K562 (cell line): ENCODE data around the gene MPIG6B. TPM values are rescaled to one million over a fixed set of nuclear protein-coding genes. Genes with fewer than 3 reads are reported as not detected.
A peak's percentile ranks its signal among the peaks of the same experiment; 100 is the strongest.

Experiments
- DACH1 ChIP-seq: fragments of 450-650 bp; IDR thresholded peaks from 2 replicates; pipeline ENCODE4 v1.6.1; 2018; ENCODE audit not compliant: partially characterized antibody
- DDX20 ChIP-seq: fragments of 450-650 bp; IDR thresholded peaks from 2 replicates; pipeline ENCODE4 v1.6.1; 2016; ENCODE audit warnings: missing genetic modification characterization, low read depth, mild to moderate bottlenecking, missing compliant biosample characterization, moderate library complexity
- ELF1 ChIP-seq: fragments of 200-800 bp; sonication (Bioruptor generic); IDR thresholded peaks from 2 replicates; pipeline ENCODE4 v1.6.1; 2016; ENCODE audit warnings: missing genetic modification characterization, missing compliant biosample characterization
- KAT7 ChIP-seq: sonication (generic); formaldehyde crosslinking; IDR thresholded peaks from 2 replicates; pipeline ENCODE4 v1.8.0; 2022; ENCODE audit warnings: missing genetic modification reagents, mild to moderate bottlenecking, borderline replicate concordance
- KDM1A ChIP-seq, 2 experiments: fragments of 450-650 bp; IDR thresholded peaks; 2 replicates each; pipeline ENCODE4 v1.6.1; 2016; ENCODE audit warnings: mild to moderate bottlenecking in 2 of 2
- KDM4B ChIP-seq, 2 experiments: fragments of 450-650 bp in 1 of 2; sonication (generic) in 1 of 2; IDR thresholded peaks; 2 replicates each; pipeline ENCODE4 v1.6.1; 2016 to 2017; ENCODE audit warnings: borderline replicate concordance in 2 of 2, antibody characterized with exemption in 1 of 2, low read depth in 1 of 2, mild to moderate bottlenecking in 1 of 2
- MTF1 ChIP-seq: fragments of 250-450 bp; sonication (Bioruptor Pico); IDR thresholded peaks from 2 replicates; pipeline ENCODE4 v1.9.0; 2021; ENCODE audit warnings: moderate library complexity, mild to moderate bottlenecking, inconsistent platforms, borderline replicate concordance
- PHB ChIP-seq: fragments of 250-450 bp; sonication (Bioruptor Pico); IDR thresholded peaks from 2 replicates; pipeline ENCODE4 v1.5.0; 2021
- POLR3A ChIP-seq: IDR thresholded peaks from 2 replicates; pipeline ENCODE4 v1.6.1; 2011; ENCODE audit warnings: borderline replicate concordance, mild to moderate bottlenecking, moderate library complexity; ENCODE audit not compliant: insufficient read length, insufficient read depth; ENCODE audit errors: extremely low read depth
- SMARCE1 ChIP-seq: fragments of 450-650 bp; IDR thresholded peaks from 2 replicates; pipeline ENCODE4 v1.7.1; 2016; ENCODE audit warnings: mild to moderate bottlenecking
- SNIP1 ChIP-seq: fragments of 450-650 bp; IDR thresholded peaks from 2 replicates; pipeline ENCODE4 v1.7.1; 2017; ENCODE audit warnings: low read depth, mild to moderate bottlenecking
- ZBTB49 ChIP-seq: sonication (generic); formaldehyde crosslinking; IDR thresholded peaks from 2 replicates; pipeline ENCODE4 v1.8.0; 2022; ENCODE audit warnings: missing genetic modification reagents, mild to moderate bottlenecking, borderline replicate concordance
- ZMIZ1 ChIP-seq, 2 experiments: fragments of 150-350 bp in 1 of 2; IDR thresholded peaks; 2 replicates each; pipeline ENCODE4 v1.6.1; 2012 to 2016; ENCODE audit warnings: low read depth in 2 of 2, low read length in 2 of 2, mild to moderate bottlenecking in 1 of 2, moderate library complexity in 1 of 2
- ZNF274 ChIP-seq: IDR thresholded peaks from 2 replicates; pipeline ENCODE4 v1.6.1; 2011; ENCODE audit warnings: low read depth, mild to moderate bottlenecking, low read length, moderate library complexity, borderline replicate concordance
- ZNF384 ChIP-seq: IDR thresholded peaks from 2 replicates; pipeline ENCODE4 v1.6.1; 2012; ENCODE audit warnings: low read depth, low read length, improper control_type of control experiment
- ZNF699 ChIP-seq: fragments of 250-450 bp; sonication (Bioruptor Pico); IDR thresholded peaks from 2 replicates; pipeline ENCODE4 v1.8.0; 2021; ENCODE audit warnings: mild to moderate bottlenecking, moderate library complexity; ENCODE audit not compliant: insufficient replicate concordance
- polyA plus RNA-seq, 8 experiments: library from polyadenylated mRNA; depleted of rRNA in 4 of 8; stranded (reverse) in 5 of 8; unstranded in 3 of 8; fragments of >200 nt; fragmentation: Nextera tagmentation in 2 of 8; fragmentation: Illumina TruSeq in 1 of 8; extraction: Ambion mirVana in 2 of 8; extraction: Trizol in 1 of 8; gene quantifications; 2 replicates each; pipeline versions ENCODE4 v1.2.1 to v1.2.3, GENCODE V29; 2011 to 2014; ENCODE audit warnings: inconsistent platforms in 1 of 8, missing spikeins in 1 of 8
- total RNA-seq, 7 experiments: library from RNA; depleted of rRNA in 6 of 7; stranded (reverse); fragments of >200 nt in 6 of 7; fragmentation: Illumina TruSeq in 2 of 7; extraction: Trizol in 2 of 7; gene quantifications; 2 replicates each; pipeline versions ENCODE4 v1.2.1 to v1.2.3, GENCODE V29; 2011 to 2021; ENCODE audit warnings: low replicate concordance in 1 of 7
- TF ChIP-seq, protein P1 (sequence below): fragments of 250-450 bp; sonication (Bioruptor Pico); IDR thresholded peaks from 2 replicates; pipeline ENCODE4 v1.5.0; 2021

MPIG6B gene
- total and polyA plus RNA-seq, 9 of the 15 experiments (the other 6 are each of a cell fraction or from before 2014, with no cell fraction given): 0.11 to 1.2 (median 0.28) TPM; not detected in 1

DNA sequence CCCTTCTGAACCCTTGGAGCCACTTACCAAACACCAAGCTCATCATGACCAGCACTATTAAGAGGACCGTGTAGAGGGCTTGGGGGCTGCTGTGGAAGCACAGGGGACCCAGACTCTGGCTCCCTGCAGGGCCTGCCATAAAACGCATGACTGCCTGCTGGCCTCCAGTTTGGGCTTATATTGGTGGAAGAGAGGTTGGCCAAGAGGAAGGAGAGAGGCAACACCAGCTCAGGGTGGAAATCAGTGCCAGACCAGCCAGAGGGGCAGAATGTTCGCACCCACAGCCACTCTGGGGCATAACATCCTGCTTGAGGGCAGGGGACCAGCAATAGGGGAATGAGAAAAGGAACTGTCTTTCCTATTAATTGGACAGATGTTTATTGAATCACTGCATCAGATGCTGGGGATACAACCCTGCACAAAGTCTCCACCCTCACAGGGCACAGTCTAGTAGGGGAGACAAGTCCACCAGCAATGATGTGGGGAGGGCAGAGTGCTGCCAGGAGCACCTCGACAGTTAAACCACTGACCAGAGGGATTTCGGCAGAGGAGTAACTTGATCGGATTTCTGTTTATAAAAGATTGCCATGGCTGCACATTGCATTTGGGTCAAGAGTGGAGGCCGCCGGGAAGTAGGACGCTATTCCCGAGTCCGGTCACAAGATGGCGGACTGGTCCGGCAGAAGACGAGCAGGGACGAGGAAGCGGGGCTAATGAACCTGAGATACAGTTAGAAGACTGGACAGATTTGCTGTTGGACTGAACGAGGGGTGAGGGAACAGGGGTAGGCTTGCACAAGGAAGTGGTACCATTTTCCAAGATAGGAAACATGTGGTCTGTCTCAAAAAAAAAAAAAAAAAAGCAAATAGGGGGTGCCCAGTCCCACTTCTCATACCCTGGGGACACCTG, 42.7 kb upstream of the MPIG6B start, which contains the start of gene LY6G5C (continued):
- TF ChIP-seq KAT7 (no peak), SNIP1 (no peak), ZMIZ1 (IDR thresholded peaks at IDR 0.05; ENCODE audit: low read depth in 2 of 2, low read length in 2 of 2) (peak; percentile 55 to 61; a peak in 2 of 4 replicates), ZNF384 (peak; percentile 71; the same call in 1 of the 2 replicates), ZNF274 (no peak), ZNF699 (CRISPR knock-in tag) (no peak), KDM1A (IDR thresholded peaks at IDR 0.05) (no peak; a peak in 1 of 4 replicates), DACH1 (no peak), KDM4B (IDR thresholded peaks at IDR 0.05; ENCODE audit: borderline replicate concordance in 2 of 2, low read depth in 1 of 2) (0 out of 4 replicates have a peak, but pooled peaks of 1 of the 2 experiments have one; percentile 12), DDX20 (no peak), ELF1 (tag) (peak; percentile 66), ZBTB49 (no peak), PHB (CRISPR knock-in tag) (no peak), POLR3A (no peak), MTF1 (CRISPR knock-in tag) (no peak), SMARCE1 (no peak)
- TF ChIP-seq, protein P1, sequence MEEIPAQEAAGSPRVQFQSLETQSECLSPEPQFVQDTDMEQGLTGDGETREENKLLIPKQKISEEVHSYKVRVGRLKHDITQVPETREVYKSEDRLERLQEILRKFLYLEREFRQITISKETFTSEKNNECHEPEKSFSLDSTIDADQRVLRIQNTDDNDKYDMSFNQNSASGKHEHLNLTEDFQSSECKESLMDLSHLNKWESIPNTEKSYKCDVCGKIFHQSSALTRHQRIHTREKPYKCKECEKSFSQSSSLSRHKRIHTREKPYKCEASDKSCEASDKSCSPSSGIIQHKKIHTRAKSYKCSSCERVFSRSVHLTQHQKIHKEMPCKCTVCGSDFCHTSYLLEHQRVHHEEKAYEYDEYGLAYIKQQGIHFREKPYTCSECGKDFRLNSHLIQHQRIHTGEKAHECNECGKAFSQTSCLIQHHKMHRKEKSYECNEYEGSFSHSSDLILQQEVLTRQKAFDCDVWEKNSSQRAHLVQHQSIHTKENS (CRISPR knock-in tag): no peak
